ENCODE results near the gene STX5. TPM values are rescaled to one million over a fixed set of nuclear protein-coding genes. Genes with fewer than 3 reads are reported as not detected.

The STX5 gene
- total and polyA plus RNA-seq, 9 of the 15 experiments (the other 6 are each of a cell fraction or from before 2014, with no cell fraction given), result 2.8 to 28.6 (median 23.7) TPM

DNA sequence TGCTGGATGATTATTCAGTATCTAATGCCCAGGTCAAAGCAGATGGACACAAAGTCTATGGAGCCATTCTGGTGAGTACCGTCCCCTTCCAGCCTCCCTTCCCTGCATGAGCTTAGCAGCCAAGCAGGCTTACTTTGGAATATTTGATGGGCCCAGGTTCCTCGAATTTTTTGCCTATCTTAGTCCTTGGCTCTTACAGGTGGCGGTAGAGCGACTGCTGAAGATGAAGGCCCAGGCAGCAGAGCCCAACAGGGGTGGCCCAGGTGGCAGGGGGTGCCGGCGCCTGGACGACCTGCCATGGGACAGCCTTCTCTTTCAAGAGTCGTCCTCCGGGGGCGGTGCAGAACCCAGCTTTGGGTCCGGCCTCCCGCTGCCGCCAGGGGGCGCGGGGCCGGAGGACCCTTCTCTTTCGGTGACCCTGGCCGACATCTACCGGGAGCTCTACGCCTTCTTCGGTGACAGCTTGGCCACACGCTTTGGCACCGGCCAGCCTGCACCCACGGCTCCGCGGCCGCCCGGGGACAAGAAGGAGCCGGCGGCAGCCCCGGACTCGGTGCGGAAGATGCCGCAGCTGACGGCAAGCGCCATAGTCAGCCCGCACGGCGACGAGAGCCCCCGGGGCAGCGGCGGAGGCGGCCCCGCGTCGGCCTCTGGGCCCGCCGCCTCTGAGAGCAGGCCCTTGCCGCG is 45.4 kb downstream of the STX5 start (continued):
- TF ChIP-seq KLF13 (tag; IDR thresholded peaks at IDR 0.05; ENCODE audit: borderline replicate concordance, low read depth), result no peak
- no peak for TF ChIP-seq CEBPG (CRISPR knock-in tag; IDR thresholded peaks at IDR 0.05)
- TF ChIP-seq CEBPG (tag; conservative IDR thresholded peaks at IDR 0.05 in 1 of 2, IDR thresholded peaks at IDR 0.05 in 1 of 2), result no peak
- TF ChIP-seq TARDBP (IDR thresholded peaks at IDR 0.05), result 0 out of 2 replicates have a peak, but pooled peaks have one; percentile 11
- TF ChIP-seq RCOR1 (IDR thresholded peaks at IDR 0.05; ENCODE audit: borderline replicate concordance in 1 of 2, low read depth in 2 of 2, low read length in 2 of 2), result peak in 1 of 2 experiments; percentile 77; a peak in 2 of 4 replicates
- TF ChIP-seq, protein P1, sequence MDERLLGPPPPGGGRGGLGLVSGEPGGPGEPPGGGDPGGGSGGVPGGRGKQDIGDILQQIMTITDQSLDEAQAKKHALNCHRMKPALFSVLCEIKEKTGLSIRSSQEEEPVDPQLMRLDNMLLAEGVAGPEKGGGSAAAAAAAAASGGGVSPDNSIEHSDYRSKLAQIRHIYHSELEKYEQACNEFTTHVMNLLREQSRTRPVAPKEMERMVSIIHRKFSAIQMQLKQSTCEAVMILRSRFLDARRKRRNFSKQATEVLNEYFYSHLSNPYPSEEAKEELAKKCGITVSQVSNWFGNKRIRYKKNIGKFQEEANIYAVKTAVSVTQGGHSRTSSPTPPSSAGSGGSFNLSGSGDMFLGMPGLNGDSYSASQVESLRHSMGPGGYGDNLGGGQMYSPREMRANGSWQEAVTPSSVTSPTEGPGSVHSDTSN (CRISPR knock-in tag; IDR thresholded peaks at IDR 0.05; ENCODE audit: low read depth), result no peak
- TF ChIP-seq, protein P1 (tag; conservative IDR thresholded peaks at IDR 0.05; ENCODE audit: low read depth), result no peak
- TF ChIP-seq ZFX (CRISPR knock-in tag; IDR thresholded peaks at IDR 0.05), result no peak
- no peak for TF ChIP-seq PHF8 (IDR thresholded peaks at IDR 0.05; ENCODE audit: borderline replicate concordance, low read length)
- TF ChIP-seq ZNF175 (CRISPR knock-in tag; IDR thresholded peaks at IDR 0.05; ENCODE audit: low read depth), result no peak
- TF ChIP-seq, protein P2, sequence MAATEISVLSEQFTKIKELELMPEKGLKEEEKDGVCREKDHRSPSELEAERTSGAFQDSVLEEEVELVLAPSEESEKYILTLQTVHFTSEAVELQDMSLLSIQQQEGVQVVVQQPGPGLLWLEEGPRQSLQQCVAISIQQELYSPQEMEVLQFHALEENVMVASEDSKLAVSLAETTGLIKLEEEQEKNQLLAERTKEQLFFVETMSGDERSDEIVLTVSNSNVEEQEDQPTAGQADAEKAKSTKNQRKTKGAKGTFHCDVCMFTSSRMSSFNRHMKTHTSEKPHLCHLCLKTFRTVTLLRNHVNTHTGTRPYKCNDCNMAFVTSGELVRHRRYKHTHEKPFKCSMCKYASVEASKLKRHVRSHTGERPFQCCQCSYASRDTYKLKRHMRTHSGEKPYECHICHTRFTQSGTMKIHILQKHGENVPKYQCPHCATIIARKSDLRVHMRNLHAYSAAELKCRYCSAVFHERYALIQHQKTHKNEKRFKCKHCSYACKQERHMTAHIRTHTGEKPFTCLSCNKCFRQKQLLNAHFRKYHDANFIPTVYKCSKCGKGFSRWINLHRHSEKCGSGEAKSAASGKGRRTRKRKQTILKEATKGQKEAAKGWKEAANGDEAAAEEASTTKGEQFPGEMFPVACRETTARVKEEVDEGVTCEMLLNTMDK (IDR thresholded peaks at IDR 0.05; ENCODE audit: borderline replicate concordance, insufficient read depth, low read depth, low read length, poor library complexity, severe bottlenecking), result peak; percentile 93
- TF ChIP-seq CEBPB (tag; IDR thresholded peaks at IDR 0.05), result no peak
- peak in 1 of 2 experiments; percentile 48; a peak in 2 of 4 replicates for TF ChIP-seq MAZ (CRISPR knock-in tag; conservative IDR thresholded peaks at IDR 0.05 in 1 of 2, IDR thresholded peaks at IDR 0.05 in 1 of 2)
- TF ChIP-seq BRD4 (IDR thresholded peaks at IDR 0.05), result no peak; the same call in 1 of the 2 replicates
- TF ChIP-seq, protein P3, sequence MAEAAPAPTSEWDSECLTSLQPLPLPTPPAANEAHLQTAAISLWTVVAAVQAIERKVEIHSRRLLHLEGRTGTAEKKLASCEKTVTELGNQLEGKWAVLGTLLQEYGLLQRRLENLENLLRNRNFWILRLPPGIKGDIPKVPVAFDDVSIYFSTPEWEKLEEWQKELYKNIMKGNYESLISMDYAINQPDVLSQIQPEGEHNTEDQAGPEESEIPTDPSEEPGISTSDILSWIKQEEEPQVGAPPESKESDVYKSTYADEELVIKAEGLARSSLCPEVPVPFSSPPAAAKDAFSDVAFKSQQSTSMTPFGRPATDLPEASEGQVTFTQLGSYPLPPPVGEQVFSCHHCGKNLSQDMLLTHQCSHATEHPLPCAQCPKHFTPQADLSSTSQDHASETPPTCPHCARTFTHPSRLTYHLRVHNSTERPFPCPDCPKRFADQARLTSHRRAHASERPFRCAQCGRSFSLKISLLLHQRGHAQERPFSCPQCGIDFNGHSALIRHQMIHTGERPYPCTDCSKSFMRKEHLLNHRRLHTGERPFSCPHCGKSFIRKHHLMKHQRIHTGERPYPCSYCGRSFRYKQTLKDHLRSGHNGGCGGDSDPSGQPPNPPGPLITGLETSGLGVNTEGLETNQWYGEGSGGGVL (CRISPR knock-in tag; IDR thresholded peaks at IDR 0.05), result no peak
- TF ChIP-seq ZFP36 (IDR thresholded peaks at IDR 0.05; ENCODE audit: low read depth, low read length, partially characterized antibody), result no peak
- TF ChIP-seq, protein P4, sequence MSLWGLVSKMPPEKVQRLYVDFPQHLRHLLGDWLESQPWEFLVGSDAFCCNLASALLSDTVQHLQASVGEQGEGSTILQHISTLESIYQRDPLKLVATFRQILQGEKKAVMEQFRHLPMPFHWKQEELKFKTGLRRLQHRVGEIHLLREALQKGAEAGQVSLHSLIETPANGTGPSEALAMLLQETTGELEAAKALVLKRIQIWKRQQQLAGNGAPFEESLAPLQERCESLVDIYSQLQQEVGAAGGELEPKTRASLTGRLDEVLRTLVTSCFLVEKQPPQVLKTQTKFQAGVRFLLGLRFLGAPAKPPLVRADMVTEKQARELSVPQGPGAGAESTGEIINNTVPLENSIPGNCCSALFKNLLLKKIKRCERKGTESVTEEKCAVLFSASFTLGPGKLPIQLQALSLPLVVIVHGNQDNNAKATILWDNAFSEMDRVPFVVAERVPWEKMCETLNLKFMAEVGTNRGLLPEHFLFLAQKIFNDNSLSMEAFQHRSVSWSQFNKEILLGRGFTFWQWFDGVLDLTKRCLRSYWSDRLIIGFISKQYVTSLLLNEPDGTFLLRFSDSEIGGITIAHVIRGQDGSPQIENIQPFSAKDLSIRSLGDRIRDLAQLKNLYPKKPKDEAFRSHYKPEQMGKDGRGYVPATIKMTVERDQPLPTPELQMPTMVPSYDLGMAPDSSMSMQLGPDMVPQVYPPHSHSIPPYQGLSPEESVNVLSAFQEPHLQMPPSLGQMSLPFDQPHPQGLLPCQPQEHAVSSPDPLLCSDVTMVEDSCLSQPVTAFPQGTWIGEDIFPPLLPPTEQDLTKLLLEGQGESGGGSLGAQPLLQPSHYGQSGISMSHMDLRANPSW (CRISPR knock-in tag; IDR thresholded peaks at IDR 0.05), result no peak

Data from K562 (cell line).